ENCODE results near the gene S100A1.

Gene S100A1

DNA sequence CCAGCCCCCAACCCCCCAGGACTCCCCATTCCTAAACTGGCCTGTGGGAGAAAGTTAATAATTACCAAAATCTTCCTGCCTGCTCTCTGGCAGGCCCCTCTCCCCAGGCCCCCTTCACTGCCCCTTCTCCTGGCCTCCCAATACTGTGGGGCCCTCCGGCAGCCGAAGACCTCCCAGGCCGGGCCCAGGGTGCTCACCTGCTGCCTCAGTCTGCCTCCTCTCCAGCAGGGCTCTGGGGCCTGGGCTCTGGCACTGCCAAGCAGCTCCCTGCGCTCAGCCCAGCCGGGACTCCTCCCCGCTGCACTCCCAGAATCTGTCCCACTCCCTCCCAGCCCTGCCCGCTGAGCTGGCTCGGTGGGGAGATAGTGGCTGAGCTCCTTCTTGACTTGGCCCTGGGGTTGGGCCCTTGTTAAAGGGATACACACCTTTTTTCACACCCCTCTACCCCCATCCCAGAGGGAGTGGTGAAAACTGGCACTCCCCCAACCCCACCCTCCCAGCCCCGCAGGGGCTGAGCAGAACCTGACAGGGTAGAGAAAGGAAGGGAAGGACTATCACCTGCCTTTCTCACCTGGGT, 15.4 kb upstream of the S100A1 start, which contains the start of gene S100A16:
Gene S100A16, minus strand, starts transcription at position 383 of the 577 bp plus-strand sequence. CDS start 4,986 bp downstream, outside the sequence.
- H3K9me3 ChIP-seq, result no peaks in the 10 kb centered on the region
- H3K27me3 ChIP-seq, result no peaks in the 10 kb centered on the region
- TF ChIP-seq, protein P1, sequence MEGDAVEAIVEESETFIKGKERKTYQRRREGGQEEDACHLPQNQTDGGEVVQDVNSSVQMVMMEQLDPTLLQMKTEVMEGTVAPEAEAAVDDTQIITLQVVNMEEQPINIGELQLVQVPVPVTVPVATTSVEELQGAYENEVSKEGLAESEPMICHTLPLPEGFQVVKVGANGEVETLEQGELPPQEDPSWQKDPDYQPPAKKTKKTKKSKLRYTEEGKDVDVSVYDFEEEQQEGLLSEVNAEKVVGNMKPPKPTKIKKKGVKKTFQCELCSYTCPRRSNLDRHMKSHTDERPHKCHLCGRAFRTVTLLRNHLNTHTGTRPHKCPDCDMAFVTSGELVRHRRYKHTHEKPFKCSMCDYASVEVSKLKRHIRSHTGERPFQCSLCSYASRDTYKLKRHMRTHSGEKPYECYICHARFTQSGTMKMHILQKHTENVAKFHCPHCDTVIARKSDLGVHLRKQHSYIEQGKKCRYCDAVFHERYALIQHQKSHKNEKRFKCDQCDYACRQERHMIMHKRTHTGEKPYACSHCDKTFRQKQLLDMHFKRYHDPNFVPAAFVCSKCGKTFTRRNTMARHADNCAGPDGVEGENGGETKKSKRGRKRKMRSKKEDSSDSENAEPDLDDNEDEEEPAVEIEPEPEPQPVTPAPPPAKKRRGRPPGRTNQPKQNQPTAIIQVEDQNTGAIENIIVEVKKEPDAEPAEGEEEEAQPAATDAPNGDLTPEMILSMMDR (IDR thresholded peaks at IDR 0.05; ENCODE audit: low read depth, low read length), result no peak
- DNase-seq, result no peak
- H3K36me3 ChIP-seq, result no peaks in the 10 kb centered on the region
- no peak within 1 kb of the TSS for H3K4me3 ChIP-seq (ENCODE audit: low read depth, low read length)
- peaks cover 19% of the 10 kb centered on the region for H3K4me1 ChIP-seq

DNA sequence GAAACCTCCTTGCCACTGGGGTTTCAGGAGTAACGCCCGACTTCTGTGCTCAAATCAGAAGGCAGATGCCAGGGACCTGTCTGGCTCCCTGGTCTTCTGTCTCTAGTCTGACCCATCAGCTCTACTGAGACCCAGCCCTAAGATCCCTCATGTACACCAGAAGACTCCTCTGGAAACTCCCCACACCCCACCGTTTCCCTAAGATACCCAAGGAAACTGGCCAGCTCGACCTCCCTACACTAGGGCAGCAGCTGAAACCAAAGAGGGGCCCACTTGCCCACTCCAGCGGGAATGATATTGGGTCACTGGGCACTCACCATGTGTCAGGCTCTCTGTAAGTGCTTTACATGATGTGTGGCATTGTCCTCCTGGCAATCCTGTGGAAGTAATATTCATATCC, 14.8 kb upstream of the S100A1 start:
- Histone ChIP-seq H3K36me3 (no peaks in the 10 kb centered on the region), H3K4me3 (ENCODE audit: low read depth, low read length) (no peak overlapping the region), H3K27me3 (no peaks in the 10 kb centered on the region), H3K9me3 (no peaks in the 10 kb centered on the region), H3K4me1 (peaks cover 19% of the 10 kb centered on the region)
- no peak for DNase-seq
- TF ChIP-seq, protein P1 (IDR thresholded peaks at IDR 0.05; ENCODE audit: low read depth, low read length), result no peak

DNA sequence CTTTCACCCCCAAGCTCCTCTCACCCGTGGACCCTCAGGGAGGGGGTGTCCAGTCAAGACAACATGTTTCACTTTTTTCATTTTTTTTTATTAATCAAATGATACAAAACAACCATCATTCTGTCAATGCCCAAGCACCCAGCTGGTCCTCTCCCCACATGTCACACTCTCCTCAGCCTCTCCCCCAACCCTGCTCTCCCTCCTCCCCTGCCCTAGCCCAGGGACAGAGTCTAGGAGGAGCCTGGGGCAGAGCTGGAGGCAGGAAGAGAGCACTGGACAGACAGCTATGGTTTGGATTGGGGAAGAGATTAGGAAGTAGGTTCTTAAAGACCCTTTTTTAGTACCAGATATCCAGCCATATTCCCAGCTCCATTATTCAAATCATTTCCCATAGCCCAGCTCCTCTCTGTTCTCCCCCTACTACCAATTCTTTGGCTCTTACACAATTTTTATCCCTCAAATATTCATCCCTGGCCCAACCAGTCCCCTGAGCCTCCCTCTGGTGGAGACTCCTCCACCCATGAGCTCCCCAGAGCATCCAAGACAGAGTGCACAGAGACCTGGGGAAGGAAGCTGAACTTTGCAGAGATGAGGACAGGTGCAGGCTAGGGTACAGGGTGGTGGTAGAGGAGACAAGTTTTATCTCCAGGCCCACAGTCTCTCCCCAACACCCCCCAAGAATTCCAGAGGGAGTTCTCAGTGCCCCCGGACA, 13.9 kb upstream of the S100A1 start:
- no peaks in the 10 kb centered on the region for H3K36me3 ChIP-seq
- DNase-seq, result no peak
- H3K4me1 ChIP-seq, result peaks cover 15% of the 10 kb centered on the region
- TF ChIP-seq, protein P1 (IDR thresholded peaks at IDR 0.05; ENCODE audit: low read depth, low read length), result no peak
- no peak overlapping the region for H3K4me3 ChIP-seq (ENCODE audit: low read depth, low read length)
- H3K27me3 ChIP-seq, result no peaks in the 10 kb centered on the region
- H3K9me3 ChIP-seq, result no peaks in the 10 kb centered on the region

DNA sequence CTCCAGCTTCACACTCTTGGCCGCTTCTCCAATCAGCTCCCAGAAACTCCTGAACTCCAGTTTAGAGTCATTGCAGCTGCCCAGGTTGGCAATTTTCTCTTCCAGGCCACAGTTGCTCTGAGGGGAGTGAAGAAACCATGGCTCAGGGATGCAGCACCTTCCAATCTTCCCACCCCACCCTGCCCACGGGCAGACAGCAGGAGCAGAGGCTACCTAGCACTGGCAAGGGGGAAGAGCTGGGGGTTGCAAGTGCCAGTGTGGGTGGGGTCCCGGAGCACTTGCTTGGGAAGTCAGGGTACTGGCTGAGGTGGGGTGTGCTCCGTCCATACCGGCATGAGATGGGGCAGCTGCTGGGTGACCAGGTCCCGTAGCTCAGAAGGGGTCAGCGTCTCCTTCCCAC, 13.3 kb upstream of the S100A1 start:
- DNase-seq, result no peak
- H3K9me3 ChIP-seq, result no peaks in the 10 kb centered on the region
- peaks cover 9% of the 10 kb centered on the region for H3K4me1 ChIP-seq
- no peaks in the 10 kb centered on the region for H3K27me3 ChIP-seq
- TF ChIP-seq, protein P1 (IDR thresholded peaks at IDR 0.05; ENCODE audit: low read depth, low read length), result no peak
- no peak overlapping the region for H3K4me3 ChIP-seq (ENCODE audit: low read depth, low read length)
- no peaks in the 10 kb centered on the region for H3K36me3 ChIP-seq

DNA sequence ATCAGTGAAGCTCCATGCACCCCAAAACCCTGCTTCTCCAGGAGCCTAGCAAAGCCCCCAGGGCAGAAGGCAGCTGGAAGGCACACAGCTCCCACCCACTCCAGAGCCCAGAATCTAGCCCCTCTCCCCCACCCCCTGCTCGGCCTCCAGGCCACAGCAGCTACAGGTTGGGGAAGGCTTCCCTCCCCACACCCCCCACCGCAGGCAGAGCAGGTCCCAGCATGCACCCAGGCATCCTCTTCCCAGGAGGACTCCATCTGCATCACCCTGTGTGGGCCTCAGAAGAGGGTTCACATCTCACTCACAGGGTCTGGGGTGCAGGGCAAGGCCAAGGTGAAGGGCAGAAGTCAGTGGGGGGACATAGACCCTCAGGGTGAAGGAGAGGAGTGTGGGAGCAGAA, 12.8 kb upstream of the S100A1 start:
- DNase-seq, result no peak
- H3K4me3 ChIP-seq (ENCODE audit: low read depth, low read length), result no peak overlapping the region

More for the DNA sequence above, 12.8 kb upstream of the S100A1 start:
- Histone ChIP-seq H3K4me1 (peaks cover 4% of the 10 kb centered on the region), H3K36me3 (no peaks in the 10 kb centered on the region), H3K27me3 (no peaks in the 10 kb centered on the region), H3K9me3 (no peaks in the 10 kb centered on the region)
- TF ChIP-seq, protein P1 (IDR thresholded peaks at IDR 0.05; ENCODE audit: low read depth, low read length), result no peak

All from BE2C (cell line).